Mammary epithelial cell (primary cell): ENCODE results near the gene SLIT3.

Experiments
- EZH2 ChIP-seq: IDR thresholded peaks from 2 replicates; pipeline ENCODE4 v1.6.1; 2012; ENCODE audit warnings: low read length, inconsistent platforms, borderline replicate concordance
- TF ChIP-seq, protein P1 (sequence below), 2 donors: IDR thresholded peaks in 1 of 2; conservative IDR thresholded peaks in 1 of 2; 2 replicates each; pipeline ENCODE4 v1.5.1; 2011 to 2012; ENCODE audit warnings: inconsistent platforms in 2 of 2, low read length in 2 of 2, mild to moderate bottlenecking in 2 of 2, control low read depth in 1 of 2, low read depth in 1 of 2; ENCODE audit not compliant: insufficient read depth in 1 of 2; ENCODE audit errors: extremely low read depth in 1 of 2

DNA sequence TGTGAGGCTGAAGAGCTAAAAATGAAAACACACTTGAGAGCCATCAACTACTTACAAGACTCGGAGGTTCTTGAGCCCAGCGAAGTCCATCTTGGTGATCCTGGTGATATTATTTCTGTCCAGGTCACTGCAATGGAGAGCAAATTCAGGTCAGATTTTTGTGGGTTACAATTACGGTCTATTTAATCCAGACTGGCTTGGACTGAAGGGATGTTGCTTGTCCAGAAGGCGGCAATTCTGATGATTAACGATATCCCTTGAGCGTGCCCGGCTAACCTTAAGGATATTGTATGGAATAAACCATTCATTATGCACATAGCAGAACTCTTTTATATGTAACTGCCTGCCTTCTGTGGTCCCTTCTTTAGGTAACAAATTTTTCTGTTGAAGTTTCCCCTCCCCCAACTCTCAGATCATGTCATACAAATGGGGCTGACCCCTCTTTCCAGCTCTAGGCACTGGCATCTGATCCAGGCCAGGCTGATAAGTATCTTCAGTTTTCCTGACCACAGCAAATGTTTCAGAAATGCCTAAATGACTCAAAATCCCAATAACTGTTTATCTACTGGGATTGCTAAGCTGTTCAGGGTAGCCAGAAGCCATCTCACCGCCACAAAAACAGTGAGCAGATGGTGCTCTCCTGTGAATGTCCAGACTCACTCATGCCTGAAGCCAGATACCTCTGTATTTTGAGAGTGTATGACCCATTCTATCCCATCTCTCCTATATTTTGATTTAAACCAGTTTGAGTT, 49.4 kb downstream of the SLIT3 start:
- TF ChIP-seq, protein P1, sequence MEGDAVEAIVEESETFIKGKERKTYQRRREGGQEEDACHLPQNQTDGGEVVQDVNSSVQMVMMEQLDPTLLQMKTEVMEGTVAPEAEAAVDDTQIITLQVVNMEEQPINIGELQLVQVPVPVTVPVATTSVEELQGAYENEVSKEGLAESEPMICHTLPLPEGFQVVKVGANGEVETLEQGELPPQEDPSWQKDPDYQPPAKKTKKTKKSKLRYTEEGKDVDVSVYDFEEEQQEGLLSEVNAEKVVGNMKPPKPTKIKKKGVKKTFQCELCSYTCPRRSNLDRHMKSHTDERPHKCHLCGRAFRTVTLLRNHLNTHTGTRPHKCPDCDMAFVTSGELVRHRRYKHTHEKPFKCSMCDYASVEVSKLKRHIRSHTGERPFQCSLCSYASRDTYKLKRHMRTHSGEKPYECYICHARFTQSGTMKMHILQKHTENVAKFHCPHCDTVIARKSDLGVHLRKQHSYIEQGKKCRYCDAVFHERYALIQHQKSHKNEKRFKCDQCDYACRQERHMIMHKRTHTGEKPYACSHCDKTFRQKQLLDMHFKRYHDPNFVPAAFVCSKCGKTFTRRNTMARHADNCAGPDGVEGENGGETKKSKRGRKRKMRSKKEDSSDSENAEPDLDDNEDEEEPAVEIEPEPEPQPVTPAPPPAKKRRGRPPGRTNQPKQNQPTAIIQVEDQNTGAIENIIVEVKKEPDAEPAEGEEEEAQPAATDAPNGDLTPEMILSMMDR (conservative IDR thresholded peaks at IDR 0.05 in 1 of 2, IDR thresholded peaks at IDR 0.05 in 1 of 2; ENCODE audit: extremely low read depth in 1 of 2, insufficient read depth in 1 of 2, low read depth in 1 of 2, low read length in 2 of 2) = no peak
- TF ChIP-seq EZH2 = no peak
